HPDE6-E6E7 (cell line): ENCODE data around the gene FREY1.

Source experiments
- DNase-seq: peaks from one replicate; pipeline ENCODE4 v3.0.0; 2011; ENCODE audit warnings: missing footprints; ENCODE audit errors: extremely low spot score

The FREY1 gene

GRCh38 chr11:45894555-45895247 is 12.4 kb downstream of the FREY1 start:
- no peak for DNase-seq

GRCh38 chr11:45892856-45893255 is 14.2 kb downstream of the FREY1 start:
- no peak for DNase-seq

GRCh38 chr11:45890886-45891550 is 16.1 kb downstream of the FREY1 start:
- DNase-seq = no peak

GRCh38 chr11:45889966-45890365 is 17.1 kb downstream of the FREY1 start:
- DNase-seq = no peak

- no peak for DNase-seq
These were observed 17.5 kb downstream of the FREY1 start for GRCh38 chr11:45889555-45889954.

GRCh38 chr11:45887587-45887986 is 19.5 kb downstream of the FREY1 start:
- DNase-seq = no peak

- DNase-seq = no peak
These were observed 20.1 kb downstream of the FREY1 start for GRCh38 chr11:45886816-45887520.

- no peak for DNase-seq
These were observed 20.9 kb downstream of the FREY1 start for GRCh38 chr11:45885921-45886721.

GRCh38 chr11:45885274-45885920 is 21.7 kb downstream of the FREY1 start, which contains the start of gene MAPK8IP1:
Gene MAPK8IP1, plus strand, starts transcription at chr11:45885651. Its CDS starts 170 bp downstream, at chr11:45885821.
- DNase-seq = peak; percentile 59

GRCh38 chr11:45884596-45885185 is 22.4 kb downstream of the FREY1 start:
- DNase-seq = no peak

GRCh38 chr11:45881708-45882368 is 25.2 kb downstream of the FREY1 start:
- no peak for DNase-seq

GRCh38 chr11:45880772-45881570 is 26.1 kb downstream of the FREY1 start:
- DNase-seq = no peak

- DNase-seq = no peak
These were observed 27.0 kb downstream of the FREY1 start for GRCh38 chr11:45879803-45880686.

- no peak for DNase-seq
These were observed 29.2 kb downstream of the FREY1 start for GRCh38 chr11:45877845-45878244.

- no peak for DNase-seq
These were observed 29.9 kb downstream of the FREY1 start for GRCh38 chr11:45877221-45877620.

- no peak for DNase-seq
These were observed 30.7 kb downstream of the FREY1 start for GRCh38 chr11:45876401-45876800.

GRCh38 chr11:45872651-45873356 is 34.3 kb downstream of the FREY1 start:
- peak; percentile 64 for DNase-seq

- no peak for DNase-seq
These were observed 35.4 kb downstream of the FREY1 start for GRCh38 chr11:45871638-45872037.
